B cell (primary cell): ENCODE results near the gene OGDH. TPM values are rescaled to one million over a fixed set of nuclear protein-coding genes. Genes with fewer than 3 reads are reported as not detected.

ENCODE experiments used
- ATAC-seq: fragments of 200-7000 bp; cut with Tn5 transposase; one replicate; pipeline ENCODE4 v1.10.0; 2021; ENCODE audit warnings: low read depth, mild to moderate bottlenecking, moderate number of reproducible peaks, moderate library complexity
- CTCF ChIA-PET: fragments of 350-600 bp; sonication (Branson Sonifier 250); formaldehyde crosslinking; loops from one replicate; lab custom pipeline; 2021; ENCODE audit warnings: antibody characterized with exemption, inconsistent platforms; lab: Charles Lee
- POLR2A ChIA-PET: fragments of 350-600 bp; sonication (Branson Sonifier 250); formaldehyde crosslinking; loops from one replicate; lab custom pipeline; 2021; ENCODE audit warnings: antibody characterized with exemption; lab: Charles Lee
- DNase-seq: peaks from one replicate; pipeline ENCODE4 v3.0.0; 2013
- H2AFZ ChIP-seq: 2 replicates; pipeline ENCODE4 v1.6.1; 2012; ENCODE audit warnings: mild to moderate bottlenecking, low read depth, low read length; ENCODE audit not compliant: insufficient read depth, poor library complexity, severe bottlenecking
- H3K27ac ChIP-seq, 2 donors: 1 replicate in 1 of 2; 2 replicates in 1 of 2; pipeline ENCODE4 v1.5.1; 2012 to 2013; ENCODE audit warnings: low read length in 2 of 2, mild to moderate bottlenecking in 2 of 2, moderate library complexity in 1 of 2
- H3K27me3 ChIP-seq, 4 experiments: fragments of 200-600 bp in 1 of 4; sonication (generic) in 1 of 4; replicated peaks in 1 of 4; 1 replicate in 2 of 4; 2 replicates in 2 of 4; pipeline versions ENCODE4 v1.6.1 to v1.7.0; 2013 to 2016; ENCODE audit warnings: low read length in 3 of 4, mild to moderate bottlenecking in 2 of 4, mixed read lengths in 1 of 4, moderate library complexity in 1 of 4; ENCODE audit not compliant: insufficient read depth in 4 of 4, control insufficient read depth in 3 of 4; ENCODE audit errors: control extremely low read depth in 1 of 4
- H3K36me3 ChIP-seq, 2 experiments: replicated peaks in 1 of 2; 1 replicate in 1 of 2; 2 replicates in 1 of 2; pipeline versions ENCODE4 v1.6.1 to v1.7.1; 2013; ENCODE audit warnings: low read length in 1 of 2; ENCODE audit not compliant: insufficient read depth in 2 of 2, control insufficient read depth in 1 of 2; ENCODE audit errors: control extremely low read depth in 1 of 2, extremely low read depth in 1 of 2
- H3K4me1 ChIP-seq, 2 donors: fragments of 200-600 bp in 1 of 2; sonication (generic) in 1 of 2; 1 replicate in 1 of 2; 2 replicates in 1 of 2; pipeline versions ENCODE4 v1.5.1 to v1.6.1; 2013 to 2017; ENCODE audit warnings: low read length in 2 of 2; ENCODE audit not compliant: control insufficient read depth in 2 of 2, insufficient read depth in 2 of 2
- H3K4me2 ChIP-seq: replicated peaks from 2 replicates; pipeline ENCODE3; 2012; ENCODE audit warnings: mild to moderate bottlenecking, low read depth, low read length; ENCODE audit not compliant: poor library complexity, severe bottlenecking
- H3K4me3 ChIP-seq, 5 experiments: fragments of 200-600 bp in 1 of 5; sonication (generic) in 1 of 5; 1 replicate in 3 of 5; 2 replicates in 2 of 5; pipeline versions ENCODE4 v1.5.1 to v1.7.0; 2011 to 2016; ENCODE audit warnings: low read length in 4 of 5, mild to moderate bottlenecking in 4 of 5, low read depth in 2 of 5, control low read depth in 1 of 5, moderate library complexity in 1 of 5; ENCODE audit not compliant: insufficient read depth in 1 of 5; ENCODE audit errors: control extremely low read depth in 1 of 5, extremely low read depth in 1 of 5
- H3K79me2 ChIP-seq: fragments of 200-600 bp; sonication (generic); one replicate; pipeline ENCODE4 v1.6.0; 2016; ENCODE audit warnings: low read length; ENCODE audit not compliant: control insufficient read depth, insufficient read depth
- H3K9ac ChIP-seq: fragments of 200-600 bp; sonication (generic); 2 replicates; pipeline ENCODE4 v1.6.1; 2017; ENCODE audit warnings: mild to moderate bottlenecking, low read length, moderate library complexity
- H3K9me3 ChIP-seq, 3 donors: one replicate each; pipeline versions ENCODE4 v1.6.1 to v1.7.1; 2013; ENCODE audit warnings: low read length in 2 of 3; ENCODE audit not compliant: control insufficient read depth in 2 of 3, insufficient read depth in 1 of 3; ENCODE audit errors: control extremely low read depth in 1 of 3
- H4K20me1 ChIP-seq: 2 replicates; pipeline ENCODE4 v1.6.0; 2012; ENCODE audit warnings: mild to moderate bottlenecking, low read length; ENCODE audit not compliant: insufficient read depth, control insufficient read depth, poor library complexity, severe bottlenecking
- H3K27ac Mint-ChIP-seq: one replicate; pipeline ENCODE4 v1.8.0; 2021; ENCODE audit warnings: mixed read lengths
- H3K27me3 Mint-ChIP-seq: one replicate; pipeline ENCODE4 v1.8.0; 2021; ENCODE audit warnings: mixed read lengths
- H3K4me1 Mint-ChIP-seq: one replicate; pipeline ENCODE4 v1.8.0; 2021; ENCODE audit warnings: mixed read lengths
- H3K4me3 Mint-ChIP-seq: one replicate; pipeline ENCODE4 v1.8.0; 2021; ENCODE audit warnings: mixed read lengths
- H3K9me3 Mint-ChIP-seq: one replicate; pipeline ENCODE4 v1.8.0; 2022; ENCODE audit warnings: mixed read lengths; ENCODE audit not compliant: insufficient read depth
- CTCF ChIP-seq: fragments of 200-600 bp; IDR thresholded peaks from one replicate; pipeline ENCODE4 v1.8.0; 2022; ENCODE audit warnings: antibody characterized with exemption, mild to moderate bottlenecking
- EZH2 ChIP-seq: IDR thresholded peaks from 2 replicates; pipeline ENCODE4 v1.6.1; 2012; ENCODE audit warnings: borderline replicate concordance, low read depth, mild to moderate bottlenecking, moderate library complexity, low read length; ENCODE audit not compliant: insufficient read depth, poor library complexity, severe bottlenecking
- WGBS: methylation state at CpG from one replicate; pipeline ENCODE4 v1.1.5; 2013; ENCODE audit warnings: missing lambda C conversion rate; ENCODE audit not compliant: insufficient coverage; 5-methylcytosine and 5-hydroxymethylcytosine counted together
- intact Hi-C: fragments of 100-400 bp; cut with micrococcal nuclease; formaldehyde crosslinking; loops from one replicate; pipeline ENCODE4 v1.10.0; 2022
- polyA plus RNA-seq: library from polyadenylated mRNA; depleted of rRNA; stranded (reverse); fragments of >200 nt; gene quantifications from 2 replicates; pipeline ENCODE4 v1.2.3, GENCODE V29; 2012
- total RNA-seq, 2 donors: library from RNA; stranded (reverse); fragments of 120-200 nt in 1 of 2; gene quantifications; 1 replicate in 1 of 2; 2 replicates in 1 of 2; pipeline versions ENCODE4 v1.2.3 to v1.2.4, GENCODE V29; 2013 to 2022

The OGDH gene
- total and polyA plus RNA-seq, 2 donors (not counting 1 experiment from before 2014, with no cell fraction given), result 42.6 to 80.2 TPM

- H3K4me3 ChIP-seq, result no peak overlapping the region
- no peaks in the 10 kb centered on the region for H3K4me1 ChIP-seq
- no peak overlapping the region for H3K9ac ChIP-seq
- POLR2A ChIA-PET, result no interaction called here
- no peaks in the 10 kb centered on the region for H3K27me3 ChIP-seq
- H2AFZ ChIP-seq, result no peak overlapping the region
- CTCF ChIA-PET, result interaction anchor here (0.6 to 1.0 kb wide), 4 partner anchors 63 to 1770 kb away, joined by 3 to 5 read pairs (median 4); no protein-coding TSS in a partner anchor
- intact Hi-C loops, result loop anchor here (5.0 kb wide), 1 partner anchor 93 kb away; the partner anchor contains the start of gene PPIA
- H3K9me3 ChIP-seq, result peaks cover 0 to 3% (median 0%) of the 10 kb centered on the region in 3 donors
- peaks cover 0 to 36% of the 10 kb centered on the region in 2 experiments for H3K36me3 ChIP-seq
- WGBS, result 100% methylated on average over 1 of the region's 1 CpG
- H3K27ac ChIP-seq, result no peak overlapping the region
- H3K27me3 Mint-ChIP-seq, result no peaks in the 10 kb centered on the region
- H3K27ac Mint-ChIP-seq, result no peak overlapping the region
- no peak for ATAC-seq
- H3K4me1 Mint-ChIP-seq, result no peaks in the 10 kb centered on the region
- H3K79me2 ChIP-seq, result no peaks in the 10 kb centered on the region
- no peak overlapping the region for H3K4me3 Mint-ChIP-seq
- no peaks in the 10 kb centered on the region for H4K20me1 ChIP-seq
- DNase-seq, result no peak
- no peak for TF ChIP-seq CTCF
- TF ChIP-seq EZH2, result no peak
- no peak overlapping the region for H3K4me2 ChIP-seq
- H3K9me3 Mint-ChIP-seq, result no peaks in the 10 kb centered on the region
These were observed 97.5 kb downstream of the OGDH start for GRCh38 chr7:44703921-44704320.

- H3K4me3 Mint-ChIP-seq, result no peak overlapping the region
- H2AFZ ChIP-seq, result no peak overlapping the region
- H3K27ac ChIP-seq, result no peak overlapping the region
- ChIA-PET CTCF (interaction anchor here (0.7 to 1.1 kb wide), 2 partner anchors 18 to 63 kb away, joined by 4 read pairs; no protein-coding TSS in a partner anchor), POLR2A (no interaction called here)
- ATAC-seq, result no peak
- no peak for TF ChIP-seq CTCF
- no peak for TF ChIP-seq EZH2
- WGBS, result 100% methylated on average over 1 of the region's 3 CpGs
- intact Hi-C loops, result no loop called here
- H3K36me3 ChIP-seq, result peaks cover 0 to 29% of the 10 kb centered on the region in 2 experiments
- H3K9ac ChIP-seq, result no peak overlapping the region
- H3K27me3 ChIP-seq, result no peaks in the 10 kb centered on the region
- H4K20me1 ChIP-seq, result no peaks in the 10 kb centered on the region
- DNase-seq, result no peak
- H3K4me3 ChIP-seq, result no peak overlapping the region
- H3K4me1 Mint-ChIP-seq, result no peaks in the 10 kb centered on the region
- no peaks in the 10 kb centered on the region for H3K79me2 ChIP-seq
- no peaks in the 10 kb centered on the region for H3K4me1 ChIP-seq
- H3K9me3 Mint-ChIP-seq, result no peaks in the 10 kb centered on the region
- H3K27me3 Mint-ChIP-seq, result no peaks in the 10 kb centered on the region
- peak overlapping the region; percentile 13 for H3K27ac Mint-ChIP-seq
- no peaks in the 10 kb centered on the region for H3K9me3 ChIP-seq
- H3K4me2 ChIP-seq, result no peak overlapping the region
These were observed 99.0 kb downstream of the OGDH start for GRCh38 chr7:44705434-44705833.
